Stimulated activated CD4-positive, alpha-beta T cell treated with anti-CD3 and anti-CD28 coated beads, Interleukin-12 subunit alpha, Interleukin-12 subunit beta, amount 100 ng/mL, for 24 hours (primary cell): Measurements from ENCODE around the gene DPF3.

Source experiments
- DNase-seq, 2 experiments: peaks; one replicate each; pipeline ENCODE4 v3.0.0-alpha.2; 2020; ENCODE audit warnings: low read depth in 2 of 2

DPF3 gene

GRCh38 chr14:72600551-72601330, 293.2 kb downstream of the DPF3 start:
- DNase-seq, result no peak

- DNase-seq, result no peak
These were observed 294.1 kb downstream of the DPF3 start for GRCh38 chr14:72599579-72600470.

GRCh38 chr14:72598306-72598705, 295.6 kb downstream of the DPF3 start:
- no peak for DNase-seq

DNA sequence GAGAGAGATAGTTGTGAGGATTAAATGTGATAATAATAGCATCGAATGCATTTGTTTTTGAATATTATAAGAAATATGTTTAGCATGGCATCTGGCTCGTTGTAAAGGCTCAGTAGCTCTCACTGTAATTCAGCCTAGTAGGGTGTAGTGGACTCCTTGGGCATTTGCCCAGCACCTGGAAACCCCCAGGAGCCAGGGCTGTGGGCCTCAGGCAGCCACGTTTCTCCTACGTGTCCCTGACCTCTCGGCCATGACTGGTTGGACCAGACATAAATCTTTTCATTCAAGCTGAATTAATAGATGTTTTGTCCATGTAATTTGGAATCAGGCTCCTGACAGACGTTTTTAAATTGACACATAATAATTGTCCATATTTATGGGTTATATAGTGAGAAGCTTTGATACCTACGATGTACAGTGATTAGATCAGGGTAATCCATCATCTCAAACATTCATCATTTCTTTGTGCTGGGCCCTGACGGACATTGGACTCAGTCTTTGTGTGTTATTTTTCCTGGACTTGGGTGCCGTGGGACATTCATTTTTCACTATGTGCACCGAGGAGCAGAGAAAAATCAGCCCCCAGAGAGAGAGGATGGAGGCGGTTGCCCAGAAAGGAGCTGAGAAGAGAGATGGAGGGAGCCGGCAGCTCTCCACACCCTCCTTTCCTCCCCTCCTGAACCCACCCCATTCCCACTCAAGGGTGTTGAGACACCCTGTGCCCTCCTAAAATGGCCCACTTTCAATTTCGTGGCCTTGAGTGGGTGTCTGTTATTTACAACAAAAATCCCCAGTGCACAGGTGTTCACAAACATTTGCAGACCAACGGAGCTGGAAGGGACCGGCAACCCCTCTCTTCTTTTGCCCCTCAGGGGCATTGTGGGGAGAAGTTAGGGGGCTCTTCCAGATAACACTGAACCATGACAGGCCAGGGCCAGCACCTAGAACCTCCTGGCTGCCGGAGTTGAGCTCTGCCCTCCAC, 296.4 kb downstream of the DPF3 start:
- DNase-seq, result no peak

DNA sequence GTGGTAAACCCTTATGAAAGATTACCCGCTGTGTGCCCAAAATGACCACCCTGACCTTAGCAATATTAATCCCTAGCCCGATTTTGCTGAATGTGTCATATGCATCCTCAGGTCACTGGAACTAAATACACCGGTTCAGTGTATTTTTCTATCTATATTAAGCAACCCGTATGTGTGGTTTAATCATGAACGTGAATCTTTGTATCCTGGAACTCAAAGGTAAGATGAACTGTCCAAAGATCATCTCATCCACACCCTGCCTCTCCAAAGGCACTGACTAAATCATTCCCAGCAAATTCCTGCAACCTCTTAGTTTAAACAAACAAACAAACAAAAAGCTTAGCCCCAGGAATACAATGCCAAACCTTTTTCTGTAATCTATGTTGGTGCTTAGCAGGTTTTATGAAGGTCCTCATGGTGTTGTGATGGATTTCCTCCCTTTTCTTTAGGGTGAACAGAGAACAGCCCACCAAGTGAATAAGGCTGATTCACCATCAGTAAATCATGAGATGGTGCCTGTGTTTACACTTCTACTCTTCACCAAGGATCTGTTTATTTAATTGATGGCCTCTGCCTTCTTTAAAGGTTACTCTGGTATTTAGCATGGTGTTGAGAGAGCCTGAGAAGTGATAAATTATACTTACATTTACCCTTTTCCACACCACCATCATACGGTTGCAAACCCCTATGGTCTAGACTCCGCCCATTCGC, 298.6 kb downstream of the DPF3 start:
- no peak for DNase-seq

GRCh38 chr14:72594099-72594901, 299.6 kb downstream of the DPF3 start:
- no peak for DNase-seq

DNA sequence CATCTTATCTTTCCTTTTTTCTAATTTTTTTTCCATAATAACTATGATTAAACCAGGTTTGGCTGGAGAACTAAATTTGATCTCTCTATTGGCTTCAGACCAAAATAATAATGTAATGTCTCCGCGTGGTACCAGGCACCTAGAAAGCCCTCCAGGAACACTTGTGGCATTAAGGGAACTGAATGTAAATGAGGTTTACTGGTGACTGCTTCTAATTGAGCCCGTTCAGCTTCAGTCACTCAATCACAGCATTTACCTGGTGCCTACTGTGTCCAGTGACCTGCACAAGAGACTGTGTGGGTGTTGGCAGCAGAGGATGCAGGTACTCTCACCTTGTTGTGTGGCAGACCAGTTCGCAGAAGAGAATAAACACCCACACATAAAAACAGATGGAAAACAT, 302.5 kb downstream of the DPF3 start:
- no peak for DNase-seq

DNA sequence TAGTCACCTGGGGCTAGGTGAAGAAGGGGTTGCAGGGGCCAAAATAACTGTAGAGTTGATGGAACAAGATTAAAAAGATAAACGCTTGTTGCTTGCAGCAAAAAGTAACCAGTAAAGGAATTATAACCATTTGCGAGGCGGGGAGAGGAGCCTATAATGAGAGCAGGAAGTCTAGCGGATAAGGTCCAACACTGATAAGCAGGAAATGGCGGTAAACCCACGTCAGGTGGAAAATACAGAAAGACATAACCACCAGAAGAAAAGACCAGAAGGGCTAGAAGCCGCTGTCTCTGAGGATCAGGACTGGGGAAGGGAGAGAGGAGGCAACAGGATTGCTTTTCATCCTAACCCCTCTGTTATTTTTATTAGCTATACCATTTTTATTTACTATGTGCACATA, 303.3 kb downstream of the DPF3 start:
- no peak for DNase-seq

DNA sequence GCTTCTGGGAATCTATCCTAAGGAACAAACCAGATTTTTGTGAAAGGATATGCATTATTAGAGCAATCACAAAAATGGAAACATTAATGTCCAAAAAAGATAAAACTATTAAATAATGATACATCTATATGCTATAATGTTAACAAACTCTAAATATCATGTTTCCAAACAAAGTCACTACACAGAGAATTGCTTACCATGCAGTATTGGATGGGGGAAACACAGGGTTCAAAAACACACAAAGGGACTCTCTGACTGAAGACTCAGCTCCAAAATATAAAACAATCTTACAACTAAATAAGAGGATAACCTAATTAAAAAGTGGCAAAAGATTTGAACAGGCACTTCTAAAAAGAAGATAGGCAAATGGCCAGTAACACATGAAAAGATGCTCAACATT, 304.2 kb downstream of the DPF3 start:
- no peak for DNase-seq

GRCh38 chr14:72588521-72588920, 305.4 kb downstream of the DPF3 start:
- DNase-seq, result no peak

DNA sequence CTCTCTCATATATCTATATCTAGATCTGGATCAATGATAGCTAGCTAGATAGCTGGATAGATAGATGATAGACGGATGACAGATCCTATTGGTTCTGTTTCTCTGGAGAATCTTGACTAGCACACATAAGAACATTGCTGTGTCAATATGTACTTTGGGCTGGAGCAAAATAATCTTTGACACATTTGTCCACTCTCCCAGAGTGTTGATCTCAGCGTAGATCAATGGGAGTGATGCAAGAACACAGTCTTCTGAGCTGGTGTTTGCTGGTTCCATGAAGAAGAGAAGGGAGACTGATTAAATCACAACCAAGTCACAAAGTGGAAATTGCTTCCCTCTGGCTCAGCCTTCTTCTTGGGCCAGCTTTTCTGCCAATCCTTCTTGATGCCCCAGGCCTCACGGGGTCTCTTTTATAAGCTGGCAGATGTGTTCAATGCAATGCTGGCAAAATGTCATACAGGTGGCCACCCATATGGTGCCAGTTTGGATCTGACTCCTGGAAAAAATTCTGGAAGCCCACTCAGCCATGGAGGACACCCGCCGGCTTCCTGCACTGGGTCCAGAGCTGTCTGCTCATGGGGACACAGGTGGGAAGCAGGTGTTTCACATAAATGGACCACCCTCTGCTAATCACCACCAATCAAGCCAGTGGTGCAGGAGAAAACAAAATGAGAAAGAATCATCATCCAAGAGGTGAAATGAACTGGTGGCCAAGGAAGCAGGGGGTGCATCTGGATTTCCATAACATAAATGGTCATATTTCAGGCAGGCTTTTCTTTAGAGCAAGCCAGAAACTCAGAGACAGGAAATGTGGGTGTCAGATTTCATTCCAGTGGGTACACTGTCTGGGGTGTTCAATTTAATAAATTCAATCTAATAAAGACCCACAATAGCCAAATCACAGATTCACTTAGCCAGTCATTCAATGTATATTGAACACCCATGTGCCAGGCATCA, 310.3 kb downstream of the DPF3 start:
- DNase-seq, result no peak

- DNase-seq, result no peak
These were observed 311.3 kb downstream of the DPF3 start for GRCh38 chr14:72582582-72582981.

- DNase-seq, result no peak
These were observed 315.4 kb downstream of the DPF3 start for GRCh38 chr14:72578514-72578913.

- no peak for DNase-seq
These were observed 316.4 kb downstream of the DPF3 start for GRCh38 chr14:72577521-72577920.

DNA sequence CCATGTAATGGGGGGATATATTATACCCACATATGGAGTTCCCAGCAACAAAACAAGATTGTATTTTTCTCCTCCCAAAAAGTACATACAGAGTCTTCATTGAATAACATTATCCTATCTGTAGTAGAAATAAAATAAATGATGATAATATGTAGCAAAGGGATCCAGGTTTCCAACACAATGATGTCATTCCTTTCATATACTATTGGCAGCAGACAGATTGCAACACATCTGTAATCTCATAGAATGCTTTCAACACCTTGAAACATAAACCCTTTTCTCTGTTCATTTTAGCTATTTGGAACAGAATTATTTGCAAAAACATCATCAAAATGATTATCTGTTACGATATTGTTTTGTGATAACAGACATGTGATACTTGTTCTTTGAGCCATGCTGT, 317.6 kb downstream of the DPF3 start:
- no peak for DNase-seq

- no peak for DNase-seq
These were observed 319.2 kb downstream of the DPF3 start for GRCh38 chr14:72574715-72575114.

DNA sequence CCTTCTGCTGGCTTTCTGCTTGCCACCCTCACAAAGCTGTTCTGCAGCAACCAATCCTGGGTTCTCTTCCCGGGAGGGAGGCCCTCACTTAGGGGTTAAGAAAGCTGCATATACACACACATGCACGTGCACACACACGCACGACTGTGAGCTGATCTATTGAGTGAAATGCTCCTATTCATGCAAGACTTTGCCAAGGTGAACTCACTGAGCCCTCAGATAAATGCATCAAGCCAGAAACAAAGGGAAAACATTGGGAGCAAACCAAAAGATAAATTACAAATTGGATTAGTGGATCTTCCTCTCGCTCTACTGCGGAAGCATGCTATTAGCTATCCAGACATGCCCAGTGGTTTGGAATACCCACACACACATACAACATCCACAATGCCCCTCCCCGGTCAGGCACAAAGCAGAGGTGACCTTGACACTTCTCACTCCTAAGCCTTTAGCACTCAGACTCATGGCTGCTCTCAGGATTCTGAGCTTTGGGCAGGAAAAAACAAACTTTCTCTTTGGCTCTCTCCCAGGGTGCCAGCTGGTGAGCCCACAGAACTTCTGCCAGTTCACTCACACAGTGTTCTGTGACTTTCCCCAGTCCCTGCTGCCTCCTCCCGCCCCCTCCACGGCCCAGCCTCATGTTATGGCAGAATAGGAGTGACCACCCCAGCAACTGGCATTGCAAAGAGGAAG, 320.0 kb downstream of the DPF3 start:
- no peak for DNase-seq
